ENCODE measurements around the gene TICAM1. TPM values are rescaled to one million over a fixed set of nuclear protein-coding genes. Genes with fewer than 3 reads are reported as not detected.

Gene TICAM1
- total and polyA plus RNA-seq, 10 of the 15 experiments (the other 5 are each of a cell fraction or from before 2014, with no cell fraction given): 0.31 to 31.1 (median 5.3) TPM

GRCh38 chr19:4768934-4769777 lies 62.4 kb downstream of the TICAM1 start (continued):
- TF ChIP-seq CUX1 (IDR thresholded peaks at IDR 0.05; ENCODE audit: insufficient replicate concordance, low read depth, low read length) (no peak), SPI1 (IDR thresholded peaks at IDR 0.05; ENCODE audit: borderline replicate concordance, insufficient read depth, low read depth, low read length) (no peak), MTA2 (IDR thresholded peaks at IDR 0.05; ENCODE audit: low read depth) (no peak), FOS (IDR thresholded peaks at IDR 0.05; ENCODE audit: borderline replicate concordance, extremely low read depth, insufficient read length) (no peak), SUZ12 (IDR thresholded peaks at IDR 0.05; ENCODE audit: unreplicated experiment) (no peak), ZNF622 (IDR thresholded peaks at IDR 0.05) (no peak), IKZF1 (conservative IDR thresholded peaks at IDR 0.05) (no peak; the same call in 1 of the 2 replicates), ZNF207 (IDR thresholded peaks at IDR 0.05; ENCODE audit: borderline replicate concordance) (peak; percentile 74; the same call in 1 of the 2 replicates), RFX5 (IDR thresholded peaks at IDR 0.05; ENCODE audit: low read depth, low read length) (no peak), SRF (IDR thresholded peaks at IDR 0.05; ENCODE audit: low read depth in 2 of 2, low read length in 2 of 2) (no peak), E2F4 (IDR thresholded peaks at IDR 0.05; ENCODE audit: low read depth, low read length) (no peak), HDAC6 (IDR thresholded peaks at IDR 0.05; ENCODE audit: unreplicated experiment) (no peak), NFIC (IDR thresholded peaks at IDR 0.05; ENCODE audit: low read depth, low read length) (no peak), HCFC1 (IDR thresholded peaks at IDR 0.05; ENCODE audit: low read length) (peak; percentile 58; the same call in 1 of the 2 replicates), ZBTB40 (IDR thresholded peaks at IDR 0.05; ENCODE audit: borderline replicate concordance) (peak; percentile 95), HDAC2 (IDR thresholded peaks at IDR 0.05) (peak; percentile 90)
